Pancreas (tissue), 10 donors: Measurements from ENCODE around the gene GPX8. TPM values are rescaled to one million over a fixed set of nuclear protein-coding genes. Genes with fewer than 3 reads are reported as not detected.
A peak's percentile ranks its signal among the peaks of the same experiment; 100 is the strongest.

Experiments
- ATAC-seq, 4 donors: fragments of 200-7000 bp; cut with Tn5 transposase; one replicate each; pipeline versions ENCODE4 v1.8.0 to v1.9.1; 2020; ENCODE audit warnings: mild to moderate bottlenecking in 4 of 4, moderate library complexity in 4 of 4
- DNase-seq, 6 donors: peaks; one replicate each; pipeline ENCODE4 v3.0.0-alpha.2; 2020
- FAIRE-seq: peaks from 2 replicates; lab custom pipeline; 2012; peaks lifted over from hg19 to GRCh38; lab: Jason Lieb, UNC
- H3K27ac ChIP-seq, 4 donors: fragments of 200-600 bp; sonication (generic); 1 replicate in 3 of 4; 2 replicates in 1 of 4; pipeline versions ENCODE4 v1.5.0 to v1.8.0; 2020
- H3K27me3 ChIP-seq, 4 donors: fragments of 200-600 bp; one replicate each; pipeline ENCODE4 v1.8.0; 2021
- H3K36me3 ChIP-seq, 3 donors: fragments of 200-600 bp; sonication (generic) in 1 of 3; one replicate each; pipeline versions ENCODE4 v1.5.0 to v1.8.0; 2020 to 2021
- H3K4me1 ChIP-seq, 3 donors: fragments of 200-600 bp; one replicate each; pipeline ENCODE4 v1.8.0; 2021
- H3K4me3 ChIP-seq, 4 donors: fragments of 200-600 bp; sonication (generic) in 2 of 4; one replicate each; pipeline versions ENCODE4 v1.5.0 to v1.8.0; 2020 to 2021
- H3K9me3 ChIP-seq, 4 donors: fragments of 200-600 bp; one replicate each; pipeline ENCODE4 v1.8.0; 2021
- CTCF ChIP-seq, 4 donors: fragments of 200-600 bp; sonication (generic) in 3 of 4; IDR thresholded peaks; one replicate each; pipeline versions ENCODE4 v1.5.0 to v1.8.0; 2021; ENCODE audit warnings: antibody characterized with exemption in 4 of 4
- WGBS, 2 donors: extraction: QIAGEN DNeasy Blood & Tissue Kit; methylation state at CpG; one replicate each; pipeline ENCODE4 v1.1.7; 2013; 5-methylcytosine and 5-hydroxymethylcytosine counted together
- intact Hi-C, 3 donors: fragments of 100-400 bp; cut with DNase I; formaldehyde crosslinking; loops; one replicate each; pipeline versions ENCODE4 v1.11.1 to v1.14.2; 2022
- polyA plus RNA-seq, 2 donors: library from polyadenylated mRNA; stranded (reverse); fragments of 200-250 nt; gene quantifications; one replicate each; pipeline ENCODE4 v1.2.3, GENCODE V29; 2013
- total RNA-seq, 6 donors: library from RNA; stranded (reverse); fragmentation: NEBNext Ultra II Directional in 4 of 6; extraction: Animal tissue kit (Norgen Biotek cat#: 25700) in 4 of 6; gene quantifications; one replicate each; pipeline versions ENCODE4 v1.2.1 to v1.2.4, GENCODE V29; 2021 to 2023
- donor health status: healthy with polysubstance abuse.
- donor health status: DM: no; HTN: no; CAD: no; lungs with moderate emphysema.
- donor health status: DM: no; HTN: no; CAD: no.
- donor health status: control.
- donor health status: control.
- donor health status: Bipolar disorder and iron deficiency.
- donor health status: DM: yes; HTN: yes; CAD: no.
- donor health status: DM: no; HTN: no; CAD: no.
- donor health status: DM: no; HTN: no; CAD: no.
- donor health status: DM: yes; HTN: yes; CAD: no.

Gene GPX8
- total and polyA plus RNA-seq, 8 donors = 2.5 to 13.4 (median 4.6) TPM

GRCh38 chr5:55173687-55174230 is 13.8 kb downstream of the GPX8 start:
- Histone ChIP-seq H3K4me3 (peak overlapping the region in 3 of 4 donors; percentile 24 to 55 (median 42)), H3K36me3 (no peaks in the 10 kb centered on the region), H3K4me1 (peaks cover 0 to 28% (median 18%) of the 10 kb centered on the region in 3 donors), H3K9me3 (no peaks in the 10 kb centered on the region), H3K27ac (peak overlapping the region in 3 of 4 donors; percentile 14 to 34 (median 17)), H3K27me3 (peaks cover 0 to 5% (median 0%) of the 10 kb centered on the region in 4 donors)
- intact Hi-C loops = loop anchor here in 1 of 3 donors (10.0 kb wide), 1 partner anchor 51 kb away; the partner anchor contains the start of gene MCIDAS
- WGBS, 2 donors = 12 to 16% methylated on average over 8 of the region's 8 CpGs
- TF ChIP-seq CTCF (IDR thresholded peaks at IDR 0.05) = no peak
- FAIRE-seq = no peak
- DNase-seq = peak in 2 of 6 donors; percentile 18 to 24
- ATAC-seq = peak; percentile 2 to 6 (median 4)

- WGBS, 2 donors = 27 to 34% methylated on average over 7 of the region's 7 CpGs
- Histone ChIP-seq H3K27me3 (peaks cover 0 to 5% (median 0%) of the 10 kb centered on the region in 4 donors), H3K36me3 (no peaks in the 10 kb centered on the region), H3K4me1 (peaks cover 0 to 28% (median 18%) of the 10 kb centered on the region in 3 donors), H3K27ac (no peak overlapping the region), H3K9me3 (no peaks in the 10 kb centered on the region), H3K4me3 (peak overlapping the region in 2 of 4 donors; percentile 37 to 48)
- FAIRE-seq (no peak), ATAC-seq (no peak), DNase-seq (no peak)
- TF ChIP-seq CTCF (IDR thresholded peaks at IDR 0.05) = no peak
- intact Hi-C loops = loop anchor here in 2 of 3 donors (5.0 to 10.0 kb wide), 2 partner anchors 49 to 57 kb away; partner anchors contain the start of genes CCNO (in 1 of the 2) and MCIDAS (in 1 of the 2)
Observed at GRCh38 chr5:55175781-55176175, 15.8 kb downstream of the GPX8 start.

- TF ChIP-seq CTCF (IDR thresholded peaks at IDR 0.05) = peak; percentile 19 to 62 (median 54)
- Histone ChIP-seq H3K27ac (no peak overlapping the region), H3K4me3 (peak overlapping the region; percentile 1 to 48 (median 22)), H3K36me3 (no peaks in the 10 kb centered on the region), H3K4me1 (peaks cover 0 to 28% (median 18%) of the 10 kb centered on the region in 3 donors), H3K9me3 (no peaks in the 10 kb centered on the region), H3K27me3 (peaks cover 0 to 5% (median 0%) of the 10 kb centered on the region in 4 donors)
- WGBS, 2 donors = 2% methylated on average over 44 of the region's 44 CpGs
- intact Hi-C loops = loop anchor here in 2 of 3 donors (5.0 to 10.0 kb wide), 2 partner anchors 49 to 56 kb away; partner anchors contain the start of genes CCNO (in 1 of the 2) and MCIDAS (in 1 of the 2)
- FAIRE-seq (no peak), ATAC-seq (peak; percentile 67 to 79 (median 78)), DNase-seq (peak; percentile 61 to 87 (median 72))
Observed at GRCh38 chr5:55176176-55176818, 16.3 kb downstream of the GPX8 start.

GRCh38 chr5:55177078-55177477 is 17.1 kb downstream of the GPX8 start:
- Histone ChIP-seq H3K36me3 (no peaks in the 10 kb centered on the region), H3K9me3 (no peaks in the 10 kb centered on the region), H3K4me3 (no peak overlapping the region), H3K27ac (no peak overlapping the region), H3K4me1 (peaks cover 0 to 28% (median 18%) of the 10 kb centered on the region in 3 donors), H3K27me3 (peaks cover 0 to 5% (median 0%) of the 10 kb centered on the region in 4 donors)
- DNase-seq (no peak), FAIRE-seq (no peak), ATAC-seq (no peak)
- no peak for TF ChIP-seq CTCF (IDR thresholded peaks at IDR 0.05)
- intact Hi-C loops = loop anchor here in 2 of 3 donors (5.0 to 10.0 kb wide), 2 partner anchors 48 to 55 kb away; partner anchors contain the start of genes CCNO (in 1 of the 2) and MCIDAS (in 1 of the 2)
- 13 to 16% methylated on average over 2 of the region's 2 CpGs for WGBS, 2 donors
